Measurements from ENCODE around the gene ZNF225.
"Not testable (repeated sequence)": the region's sequence is repeated elsewhere in the genome, so short reads cannot be mapped to it uniquely, and the experiment has no call there.

Gene ZNF225

DNA sequence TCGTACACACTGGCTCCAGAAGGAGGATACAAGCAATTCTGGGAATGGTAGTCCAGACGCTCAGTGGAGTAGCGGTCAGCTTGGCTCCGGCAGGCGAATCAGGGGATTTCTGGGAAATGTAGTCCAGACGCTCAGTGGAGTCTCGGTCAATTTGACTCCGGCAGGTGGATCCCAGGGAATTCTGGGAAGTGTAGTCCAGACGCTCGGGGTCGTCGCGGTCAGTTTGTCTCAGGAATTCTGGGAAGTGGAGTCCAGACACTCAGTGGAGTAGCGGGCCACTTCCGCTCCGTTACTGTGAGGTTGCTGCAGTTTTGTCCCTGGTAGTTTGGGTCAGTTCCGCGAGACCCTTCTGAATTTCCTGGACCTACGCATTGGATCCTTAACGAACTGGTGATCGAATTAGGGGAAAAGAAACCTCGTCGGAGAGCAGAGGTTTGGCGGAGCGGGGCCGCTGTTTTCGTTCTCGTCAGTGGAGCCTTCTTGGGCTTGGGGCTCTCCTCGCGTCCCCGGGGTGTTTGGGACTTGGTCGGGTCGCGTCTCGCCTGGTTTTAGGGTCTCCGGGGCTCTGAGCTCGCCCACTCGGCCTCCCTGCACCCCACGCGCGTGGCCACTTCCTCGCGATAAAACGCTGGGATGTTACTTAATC, at the start of gene ZNF225:
Gene ZNF225 (plus strand): TSS at position 262 of the 646 bp plus-strand sequence. CDS start 2,429 bp downstream, outside the sequence.
- DNase-seq (ENCODE audit: low spot score) = peak; percentile 84

DNA sequence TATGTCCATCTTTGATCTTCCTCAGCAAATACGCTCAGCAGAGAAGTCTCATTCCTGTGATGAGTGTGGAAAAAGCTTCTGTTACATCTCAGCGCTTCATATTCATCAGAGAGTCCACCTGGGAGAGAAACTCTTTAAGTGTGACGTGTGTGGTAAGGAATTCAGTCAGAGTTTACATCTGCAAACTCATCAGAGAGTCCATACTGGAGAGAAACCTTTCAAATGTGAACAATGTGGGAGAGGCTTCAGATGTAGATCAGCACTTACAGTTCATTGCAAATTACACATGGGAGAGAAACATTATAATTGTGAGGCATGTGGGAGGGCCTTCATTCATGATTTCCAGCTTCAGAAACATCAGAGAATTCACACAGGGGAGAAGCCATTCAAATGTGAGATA, 46.9 kb upstream of the ZNF225 start:
- DNase-seq (ENCODE audit: low spot score) = no peak

DNA sequence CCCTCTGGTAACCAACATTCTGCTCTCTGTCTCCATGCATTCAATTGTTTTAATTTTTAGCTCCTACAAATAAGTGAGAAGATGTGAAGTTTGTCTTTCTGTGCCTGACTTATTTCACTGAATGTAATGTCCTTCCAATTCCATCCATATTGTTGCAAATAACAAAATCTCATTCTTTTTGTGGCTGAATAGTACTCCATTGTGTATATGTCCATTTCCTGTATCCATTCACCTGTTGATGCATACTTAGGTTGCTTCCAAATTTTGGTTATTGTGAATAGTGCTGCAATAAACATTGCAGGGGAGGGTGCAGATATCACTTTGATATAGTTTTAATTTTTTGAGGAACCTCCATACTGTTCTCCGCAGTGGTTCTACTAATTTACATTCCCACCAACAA, 43.8 kb upstream of the ZNF225 start:
- DNase-seq (ENCODE audit: low spot score) = no peak

DNA sequence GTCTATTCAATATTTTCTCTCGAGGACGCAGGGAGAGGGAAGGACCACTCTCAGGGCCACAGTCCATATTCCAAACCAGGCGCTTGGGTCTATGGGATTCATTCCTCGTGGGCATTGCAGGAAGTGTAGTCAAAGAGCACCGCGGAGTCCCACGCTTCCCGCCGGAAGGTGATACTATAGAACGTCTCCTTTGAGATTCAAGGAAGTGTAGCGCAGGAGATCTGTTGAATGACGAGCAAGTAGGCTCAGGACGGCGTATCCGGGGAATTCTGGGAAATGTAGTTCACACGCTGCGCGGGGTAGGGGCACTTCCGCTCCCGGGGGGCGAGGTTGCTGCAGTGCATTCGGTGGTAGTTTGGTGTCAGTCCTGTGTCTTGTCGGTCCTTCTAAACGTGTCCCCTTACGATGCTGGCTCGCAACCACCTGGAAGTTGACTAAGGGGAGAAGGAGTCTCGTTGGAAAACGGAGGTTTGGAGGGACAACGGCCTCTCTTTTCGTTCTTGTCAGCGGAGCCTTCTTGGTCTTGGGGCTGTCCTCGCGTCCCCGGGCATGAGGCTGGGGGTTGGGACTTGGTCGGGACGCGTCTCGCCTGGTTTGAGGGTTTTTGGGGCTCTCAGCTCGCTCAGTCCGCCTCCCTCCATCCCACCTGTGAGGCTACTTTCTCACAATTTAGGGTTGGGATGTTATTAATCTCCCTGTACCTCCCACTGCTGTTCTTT, 41.2 kb upstream of the ZNF225 start, which contains the start of gene ZNF284:
Gene ZNF284 (plus strand): TSS at position 336 of the 719 bp plus-strand sequence. CDS start 4,231 bp downstream, outside the sequence.
- peak; percentile 87 for DNase-seq (ENCODE audit: low spot score)

GRCh38 chr19:44072543-44073401, 40.4 kb upstream of the ZNF225 start:
- no peak for DNase-seq (ENCODE audit: low spot score)

DNA sequence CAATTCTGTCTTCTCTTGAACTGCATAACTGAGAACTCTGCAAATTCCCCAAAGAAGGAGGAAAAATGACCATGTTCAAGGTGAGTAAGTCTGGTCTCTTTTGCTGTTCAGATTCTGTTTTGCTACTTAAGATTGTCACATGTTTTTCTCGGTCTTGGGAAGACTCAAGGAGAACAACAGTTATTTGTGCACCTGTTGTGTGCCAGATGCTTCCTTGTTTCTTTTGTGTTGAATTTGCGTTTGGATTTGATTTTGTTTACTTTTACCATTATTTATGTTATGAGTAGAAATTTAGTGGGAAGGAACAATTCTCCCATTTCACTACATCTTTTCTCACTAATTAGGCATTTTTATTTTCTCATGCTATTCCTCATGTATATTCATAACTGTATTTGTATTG, 36.9 kb upstream of the ZNF225 start:
- no peak for DNase-seq (ENCODE audit: low spot score)

GRCh38 chr19:44092108-44092507, 21.1 kb upstream of the ZNF225 start:
- no peak for DNase-seq (ENCODE audit: low spot score)

GRCh38 chr19:44093931-44094765, 19.1 kb upstream of the ZNF225 start, which contains the start of gene ZNF224:
Gene ZNF224 (plus strand): TSS chr19:44094361. CDS start chr19:44097874, 3,513 bp downstream.
- peak; percentile 83 for DNase-seq (ENCODE audit: low spot score)

GRCh38 chr19:44107751-44108150, 5.4 kb upstream of the ZNF225 start:
- no peak for DNase-seq (ENCODE audit: low spot score)

DNA sequence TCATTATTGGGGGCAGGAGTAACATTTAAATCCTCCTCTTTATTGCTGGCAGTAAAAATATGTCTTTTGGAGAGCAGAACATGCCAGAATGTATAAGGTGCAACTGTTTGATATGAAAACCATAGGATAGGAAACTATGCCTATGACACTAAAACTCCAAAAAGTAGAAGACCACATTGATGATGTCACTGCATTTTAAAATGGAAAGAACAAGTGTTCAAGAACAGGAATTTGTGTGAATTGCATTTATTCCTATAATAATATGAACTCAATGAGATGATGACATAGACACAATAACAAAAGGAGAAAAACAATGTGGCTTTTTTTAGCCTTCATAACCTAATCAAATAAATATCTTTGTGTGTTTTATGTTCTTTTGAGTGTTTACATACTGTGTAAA, 3.7 kb upstream of the ZNF225 start:
- DNase-seq (ENCODE audit: low spot score) = no peak

- no peak for DNase-seq (ENCODE audit: low spot score)
These were observed 1.2 kb upstream of the ZNF225 start for GRCh38 chr19:44111910-44112463.

DNA sequence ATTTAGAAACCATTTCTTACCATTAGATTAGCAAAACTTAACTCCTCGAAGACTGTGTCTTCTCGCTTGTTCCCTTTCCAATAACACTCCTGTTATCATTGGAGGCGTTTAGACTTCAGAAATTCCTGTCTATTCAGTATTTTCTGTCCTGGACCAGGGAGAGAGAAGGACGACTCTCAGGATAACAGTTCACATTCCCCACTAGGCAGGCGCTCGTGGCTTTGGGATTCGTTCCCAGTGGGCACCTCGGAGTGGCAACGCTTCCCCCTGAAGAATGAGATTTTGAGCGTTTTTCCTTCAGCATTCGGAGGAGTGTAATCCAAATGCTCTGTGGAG, 429 bp upstream of the ZNF225 start:
- DNase-seq (ENCODE audit: low spot score) = no peak

- peak; percentile 14 for DNase-seq (ENCODE audit: low spot score)
These were observed 688 bp downstream of the ZNF225 start for GRCh38 chr19:44113784-44114390.

GRCh38 chr19:44121162-44121561, 8.0 kb downstream of the ZNF225 start:
- DNase-seq (ENCODE audit: low spot score) = not testable (repeated sequence)

GRCh38 chr19:44131955-44132354, 18.8 kb downstream of the ZNF225 start:
- no peak for DNase-seq (ENCODE audit: low spot score)

DNA sequence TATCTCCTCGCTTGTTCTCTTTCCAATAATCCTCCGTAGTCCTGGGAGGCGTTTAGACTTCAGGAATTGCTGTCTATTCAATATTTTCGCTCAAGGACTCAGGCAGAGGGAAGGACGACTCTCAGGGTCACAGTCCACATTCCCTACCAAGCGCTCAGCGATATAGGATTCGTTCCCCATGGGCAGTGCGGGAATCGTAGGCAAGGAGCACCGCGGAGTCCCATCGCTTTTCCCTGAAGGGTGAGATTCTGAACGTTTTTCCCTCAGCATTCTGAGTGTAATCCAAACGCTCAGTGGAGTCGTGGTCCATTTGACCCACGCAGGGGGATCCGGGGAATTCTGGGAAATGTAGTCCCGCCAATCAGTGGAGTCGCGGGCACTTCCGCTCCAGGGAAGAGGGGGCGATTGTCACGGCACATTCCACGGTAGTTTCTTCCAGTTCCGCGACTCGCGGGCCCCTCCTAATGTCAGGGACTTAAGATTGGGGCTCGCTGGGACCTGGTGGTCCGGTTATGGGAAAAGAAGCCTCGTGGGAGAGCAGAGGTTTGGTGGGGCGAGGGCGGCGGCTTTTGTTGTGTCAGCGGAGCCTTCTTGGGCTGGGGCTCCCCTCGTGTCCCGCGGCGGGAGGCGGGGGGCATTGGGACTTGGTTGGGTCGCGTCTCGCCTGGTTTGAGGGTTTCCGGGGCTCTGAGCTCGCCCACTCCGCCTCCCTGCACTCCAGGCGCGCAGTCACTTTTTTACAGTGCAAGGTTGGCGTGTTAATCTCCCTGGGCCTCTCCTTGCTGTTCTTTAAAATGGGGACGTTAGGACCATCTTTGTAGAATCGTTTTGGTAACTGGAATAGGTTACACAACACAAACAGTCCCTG, 28.2 kb downstream of the ZNF225 start, which contains the start of gene ZNF234:
Gene ZNF234 (plus strand): TSS at position 364 of the 868 bp plus-strand sequence. CDS start 3,079 bp downstream, outside the sequence.
- DNase-seq (ENCODE audit: low spot score) = peak; percentile 86

GRCh38 chr19:44142059-44142433, 28.8 kb downstream of the ZNF225 start:
- DNase-seq (ENCODE audit: low spot score) = no peak

DNA sequence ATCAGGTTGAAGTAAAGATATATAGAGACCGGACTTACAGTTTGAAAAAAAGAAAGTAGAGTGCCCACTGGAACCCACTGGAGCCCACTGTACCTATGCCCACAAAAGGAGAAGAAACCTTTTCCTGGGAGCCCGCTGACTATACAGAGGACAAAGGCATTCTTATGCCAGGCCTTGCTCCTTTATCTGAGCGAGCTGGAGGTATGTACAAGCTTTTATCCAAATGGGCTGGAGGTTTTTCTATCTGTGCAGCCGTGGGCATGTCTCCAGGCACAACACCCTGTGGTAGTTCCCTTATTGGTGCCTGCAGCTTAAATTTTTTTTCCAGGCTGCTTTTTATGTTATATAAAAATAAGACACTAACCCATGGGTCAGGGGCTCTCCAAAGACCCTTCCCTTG, 36.6 kb downstream of the ZNF225 start:
- DNase-seq (ENCODE audit: low spot score) = no peak

- no peak for DNase-seq (ENCODE audit: low spot score)
These were observed 38.3 kb downstream of the ZNF225 start for GRCh38 chr19:44151491-44151890.

DNA sequence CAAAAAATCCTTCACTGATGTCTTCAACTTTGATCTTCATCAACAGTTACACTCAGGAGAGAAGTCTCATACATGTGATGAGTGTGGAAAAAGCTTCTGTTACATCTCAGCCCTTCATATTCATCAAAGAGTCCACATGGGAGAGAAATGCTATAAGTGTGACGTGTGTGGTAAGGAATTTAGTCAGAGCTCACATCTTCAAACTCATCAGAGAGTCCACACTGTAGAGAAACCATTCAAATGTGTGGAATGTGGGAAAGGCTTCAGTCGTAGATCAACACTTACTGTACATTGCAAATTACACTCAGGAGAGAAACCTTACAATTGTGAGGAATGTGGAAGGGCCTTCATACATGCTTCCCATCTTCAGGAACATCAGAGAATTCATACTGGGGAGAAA, 43.3 kb downstream of the ZNF225 start:
- DNase-seq (ENCODE audit: low spot score) = no peak
